ENCODE results near the gene SHBG.

GRCh38 chr17:7613769-7614424 is 16.0 kb upstream of the SHBG start:
- no peak for TF ChIP-seq CTCF (IDR thresholded peaks at IDR 0.05; ENCODE audit: insufficient read depth, low read length)
- TF ChIP-seq POLR2AphosphoS5 (IDR thresholded peaks at IDR 0.05; ENCODE audit: low read depth), result no peak
- no peak for TF ChIP-seq REST (IDR thresholded peaks at IDR 0.05; ENCODE audit: insufficient replicate concordance, low read depth)
- TF ChIP-seq GABPA (IDR thresholded peaks at IDR 0.05; ENCODE audit: low read depth), result no peak
